NCI-H146 treated with DMSO at 0.1 percent for 48 hours (cell line): ENCODE results near the gene SNRNP70.
A peak's percentile ranks its signal among the peaks of the same experiment; 100 is the strongest.
"Not testable (repeated sequence)": the region's sequence is repeated elsewhere in the genome, so short reads cannot be mapped to it uniquely, and the experiment has no call there.

Experiments used
- DNase-seq: peaks from one replicate; lab custom pipeline; 2025; ENCODE audit not compliant: unreplicated experiment; lab: John Stamatoyannopoulos, UW

Gene SNRNP70

GRCh38 chr19:49141352-49141751 is 56.1 kb downstream of the SNRNP70 start:
- DNase-seq = no peak

GRCh38 chr19:49142866-49143335 is 57.6 kb downstream of the SNRNP70 start:
- peak; percentile 45 for DNase-seq

- peak; percentile 30 for DNase-seq
Observed at GRCh38 chr19:49145573-49146407, 60.5 kb downstream of the SNRNP70 start.

GRCh38 chr19:49146408-49146770 is 61.1 kb downstream of the SNRNP70 start:
- DNase-seq = not testable (repeated sequence)

GRCh38 chr19:49148044-49148682 is 62.9 kb downstream of the SNRNP70 start:
- no peak for DNase-seq

GRCh38 chr19:49148784-49149651 is 63.8 kb downstream of the SNRNP70 start:
- peak; percentile 69 for DNase-seq

- DNase-seq = peak; percentile 46
Observed at GRCh38 chr19:49149652-49150105, 64.4 kb downstream of the SNRNP70 start.

GRCh38 chr19:49150106-49150943 is 65.1 kb downstream of the SNRNP70 start:
- DNase-seq = peak; percentile 92

GRCh38 chr19:49150944-49151243 is 65.6 kb downstream of the SNRNP70 start:
- DNase-seq = no peak

- peak; percentile 58 for DNase-seq
Observed at GRCh38 chr19:49151267-49152118, 66.2 kb downstream of the SNRNP70 start.

GRCh38 chr19:49152119-49152550 is 66.9 kb downstream of the SNRNP70 start:
- no peak for DNase-seq

- DNase-seq = no peak
Observed at GRCh38 chr19:49153167-49153809, 68.0 kb downstream of the SNRNP70 start.

- no peak for DNase-seq
Observed at GRCh38 chr19:49154279-49154678, 69.0 kb downstream of the SNRNP70 start.

GRCh38 chr19:49155005-49155819 is 70.0 kb downstream of the SNRNP70 start, which contains the start of gene HRC:
Gene HRC (minus strand): TSS chr19:49155396. CDS start chr19:49155237, 159 bp downstream.
- no peak for DNase-seq

- no peak for DNase-seq
Observed at GRCh38 chr19:49155820-49156346, 70.6 kb downstream of the SNRNP70 start.

- DNase-seq = peak; percentile 45
Observed at GRCh38 chr19:49157445-49158224, 72.4 kb downstream of the SNRNP70 start, which contains the start of gene TRPM4. Gene TRPM4 (plus strand): TSS chr19:49157792. CDS start chr19:49157867, 75 bp downstream.
